Esophagus squamous epithelium (tissue), 4 donors: ENCODE measurements around the gene MPZL1.

Source experiments
- CTCF ChIP-seq, 6 experiments: fragments of 450-650 bp in 4 of 6; fragments of 200-600 bp in 2 of 6; sonication (generic) in 2 of 6; IDR thresholded peaks; one replicate each; pipeline ENCODE4 v1.5.1; 2016 to 2019; ENCODE audit warnings: antibody characterized with exemption in 6 of 6, mild to moderate bottlenecking in 4 of 6, moderate library complexity in 4 of 6
- POLR2A ChIP-seq, 4 donors: fragments of 450-650 bp; IDR thresholded peaks; one replicate each; pipeline ENCODE4 v1.6.1; 2017; ENCODE audit warnings: antibody characterized with exemption in 4 of 4, mild to moderate bottlenecking in 4 of 4, moderate library complexity in 3 of 4

DNA sequence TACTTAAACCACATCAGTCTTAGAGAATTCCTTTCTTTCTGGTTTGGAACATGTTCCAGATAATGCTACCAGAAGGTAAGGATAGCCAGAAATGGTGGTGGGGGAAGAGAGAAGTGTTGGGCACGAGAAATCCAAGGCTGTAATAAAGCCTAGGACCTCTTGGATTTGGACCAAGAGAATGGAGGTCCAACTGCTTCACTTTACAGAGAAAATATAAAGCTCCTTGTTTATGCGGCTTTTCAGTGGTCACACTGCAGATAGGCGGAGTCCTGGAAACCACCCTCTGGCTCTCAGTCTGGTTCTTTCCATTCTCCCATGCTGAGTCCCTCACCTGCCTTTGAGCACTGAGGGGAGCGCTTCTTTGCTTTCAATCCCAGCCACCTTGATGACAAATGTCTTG, 104.3 kb downstream of the MPZL1 start:
- TF ChIP-seq CTCF (IDR thresholded peaks at IDR 0.05) (no peak), POLR2A (IDR thresholded peaks at IDR 0.05) (no peak)
